Transverse colon (tissue), 4 donors: ENCODE data around the gene TIMM22. TPM values are rescaled to one million over a fixed set of nuclear protein-coding genes. Genes with fewer than 3 reads are reported as not detected.
A peak's percentile ranks its signal among the peaks of the same experiment; 100 is the strongest.
"Not testable (repeated sequence)": the region's sequence is repeated elsewhere in the genome, so short reads cannot be mapped to it uniquely, and the experiment has no call there.

ENCODE experiments used
- DNase-seq: peaks from one replicate; pipeline ENCODE4 v3.0.0-alpha.2; 2019
- H3K27ac ChIP-seq, 4 donors: fragments of 200-600 bp; sonication (generic); 2 replicates each; pipeline ENCODE4 v1.5.1; 2016 to 2018; ENCODE audit warnings: inconsistent platforms in 4 of 4
- H3K27me3 ChIP-seq: fragments of 200-600 bp; sonication (generic); 2 replicates; pipeline ENCODE4 v1.5.1; 2017; ENCODE audit warnings: inconsistent platforms
- H3K36me3 ChIP-seq, 4 donors: fragments of 200-600 bp; sonication (generic); 2 replicates each; pipeline ENCODE4 v1.5.1; 2017 to 2019; ENCODE audit warnings: inconsistent platforms in 4 of 4
- H3K4me1 ChIP-seq, 4 donors: fragments of 200-600 bp; sonication (generic); 2 replicates each; pipeline ENCODE4 v1.5.1; 2017 to 2020; ENCODE audit warnings: inconsistent platforms in 4 of 4
- H3K4me3 ChIP-seq, 4 donors: fragments of 200-600 bp; sonication (generic); 1 replicate in 1 of 4; 2 replicates in 3 of 4; pipeline versions ENCODE4 v1.5.1 to v1.6.1; 2017 to 2019; ENCODE audit warnings: inconsistent platforms in 4 of 4
- H3K9me3 ChIP-seq, 2 donors: fragments of 200-600 bp; sonication (generic); 2 replicates each; pipeline ENCODE4 v1.5.1; 2017 to 2019; ENCODE audit warnings: inconsistent platforms in 2 of 2
- EP300 ChIP-seq: sonication (generic); formaldehyde crosslinking; IDR thresholded peaks from one replicate; pipeline ENCODE4 v1.6.1; 2017; ENCODE audit warnings: antibody characterized with exemption, low read depth
- POLR2A ChIP-seq: fragments of 450-650 bp; IDR thresholded peaks from one replicate; pipeline ENCODE4 v1.6.1; 2016; ENCODE audit warnings: antibody characterized with exemption, mild to moderate bottlenecking, moderate library complexity
- POLR2AphosphoS5 ChIP-seq, 3 donors: sonication (generic); formaldehyde crosslinking; IDR thresholded peaks; one replicate each; pipeline ENCODE4 v1.6.1; 2016; ENCODE audit warnings: antibody characterized with exemption in 3 of 3
- WGBS, 2 donors: methylation state at CpG; one replicate each; pipeline ENCODE4 v1.1.5; 2018; ENCODE audit warnings: low coverage in 1 of 2; 5-methylcytosine and 5-hydroxymethylcytosine counted together
- in situ Hi-C, 4 donors: fragments of 200-750 bp; cut with MboI; loops; one replicate each; pipeline versions ENCODE4 v1.15.0 to v1.15.1; 2017; ENCODE audit warnings: low sequenced_read_pairs in 3 of 4, low pct_ligation_motif_present in 1 of 4, low pct_unique_long_range_greater_than_20kb in 1 of 4
- intact Hi-C: fragments of 100-400 bp; cut with DNase I; formaldehyde crosslinking; loops from one replicate; pipeline ENCODE4 v1.15.1; 2023; ENCODE audit warnings: low total_unique reads
- total RNA-seq, 4 donors: library from RNA; depleted of rRNA; stranded (reverse); fragments of >200 nt; gene quantifications; one replicate each; pipeline ENCODE4 v1.1.0, GENCODE V29; 2016
- TF ChIP-seq, protein P1 (sequence below), 5 experiments: fragments of 200-600 bp in 3 of 5; fragments of 450-650 bp in 2 of 5; sonication (generic) in 3 of 5; IDR thresholded peaks; 1 replicate in 2 of 5; 2 replicates in 3 of 5; pipeline ENCODE4 v1.5.1; 2016 to 2017; ENCODE audit warnings: antibody characterized with exemption in 5 of 5, inconsistent platforms in 3 of 5, mild to moderate bottlenecking in 2 of 5, moderate library complexity in 1 of 5

The TIMM22 gene
- total RNA-seq, 4 donors from 2014 or later: 10.5 to 17.6 (median 12.1) TPM

DNA sequence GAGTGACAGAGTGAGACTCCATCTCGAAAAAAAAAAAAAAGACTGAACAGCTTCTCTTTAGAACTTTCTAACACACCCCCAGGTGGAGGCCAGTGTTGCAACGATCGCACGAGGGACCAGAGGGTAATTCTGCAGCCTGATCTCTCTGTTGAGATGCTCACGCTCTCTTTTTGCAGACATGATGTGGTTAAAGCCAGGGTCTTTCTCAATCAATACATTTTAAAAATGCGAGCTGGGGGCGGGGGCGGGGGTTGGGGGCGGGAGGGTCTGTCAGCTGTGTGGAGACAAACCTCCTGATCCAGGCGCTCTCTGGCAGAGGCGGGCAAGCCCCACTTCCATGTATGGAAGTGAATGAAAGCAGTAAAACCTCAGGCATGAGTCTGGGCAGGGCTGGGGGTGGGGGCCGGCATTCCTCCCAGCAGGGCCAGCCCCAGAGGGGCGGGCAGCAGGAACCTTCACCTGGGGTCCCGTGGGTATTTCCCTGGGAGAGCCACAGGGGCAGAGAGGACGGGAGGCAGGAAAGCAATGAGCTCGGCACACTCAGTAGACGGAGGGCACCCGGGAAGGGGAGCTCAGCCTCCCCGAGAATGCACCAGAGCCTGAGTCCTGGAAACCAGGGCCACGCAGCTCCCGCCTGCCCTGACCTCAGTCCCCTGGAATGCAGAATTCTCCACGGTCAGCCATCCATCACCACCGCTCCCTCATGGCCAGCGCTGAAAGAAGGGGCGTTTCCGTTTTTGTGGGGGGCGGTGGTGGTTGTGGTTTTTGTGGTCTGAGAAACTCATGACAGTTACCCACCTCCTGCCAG is 45.4 kb upstream of the TIMM22 start:
- peak; percentile 40 for DNase-seq
- no peaks in the 10 kb centered on the region for H3K36me3 ChIP-seq
- peaks cover 0 to 25% (median 11%) of the 10 kb centered on the region in 4 donors for H3K4me1 ChIP-seq
- in situ Hi-C loops (no loop called here), intact Hi-C loops (no loop called here)
- peak overlapping the region; percentile 68 to 86 (median 80) for H3K27ac ChIP-seq
- H3K27me3 ChIP-seq: no peaks in the 10 kb centered on the region
- TF ChIP-seq, protein P1, sequence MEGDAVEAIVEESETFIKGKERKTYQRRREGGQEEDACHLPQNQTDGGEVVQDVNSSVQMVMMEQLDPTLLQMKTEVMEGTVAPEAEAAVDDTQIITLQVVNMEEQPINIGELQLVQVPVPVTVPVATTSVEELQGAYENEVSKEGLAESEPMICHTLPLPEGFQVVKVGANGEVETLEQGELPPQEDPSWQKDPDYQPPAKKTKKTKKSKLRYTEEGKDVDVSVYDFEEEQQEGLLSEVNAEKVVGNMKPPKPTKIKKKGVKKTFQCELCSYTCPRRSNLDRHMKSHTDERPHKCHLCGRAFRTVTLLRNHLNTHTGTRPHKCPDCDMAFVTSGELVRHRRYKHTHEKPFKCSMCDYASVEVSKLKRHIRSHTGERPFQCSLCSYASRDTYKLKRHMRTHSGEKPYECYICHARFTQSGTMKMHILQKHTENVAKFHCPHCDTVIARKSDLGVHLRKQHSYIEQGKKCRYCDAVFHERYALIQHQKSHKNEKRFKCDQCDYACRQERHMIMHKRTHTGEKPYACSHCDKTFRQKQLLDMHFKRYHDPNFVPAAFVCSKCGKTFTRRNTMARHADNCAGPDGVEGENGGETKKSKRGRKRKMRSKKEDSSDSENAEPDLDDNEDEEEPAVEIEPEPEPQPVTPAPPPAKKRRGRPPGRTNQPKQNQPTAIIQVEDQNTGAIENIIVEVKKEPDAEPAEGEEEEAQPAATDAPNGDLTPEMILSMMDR (IDR thresholded peaks at IDR 0.05): no peak
- TF ChIP-seq POLR2A (no peak), EP300 (no peak), POLR2AphosphoS5 (IDR thresholded peaks at IDR 0.05) (no peak)
- WGBS, 2 donors: 12 to 33% methylated on average over 3 to 27 of the region's 27 CpGs
- no peak overlapping the region for H3K4me3 ChIP-seq
- no peaks in the 10 kb centered on the region for H3K9me3 ChIP-seq

DNA sequence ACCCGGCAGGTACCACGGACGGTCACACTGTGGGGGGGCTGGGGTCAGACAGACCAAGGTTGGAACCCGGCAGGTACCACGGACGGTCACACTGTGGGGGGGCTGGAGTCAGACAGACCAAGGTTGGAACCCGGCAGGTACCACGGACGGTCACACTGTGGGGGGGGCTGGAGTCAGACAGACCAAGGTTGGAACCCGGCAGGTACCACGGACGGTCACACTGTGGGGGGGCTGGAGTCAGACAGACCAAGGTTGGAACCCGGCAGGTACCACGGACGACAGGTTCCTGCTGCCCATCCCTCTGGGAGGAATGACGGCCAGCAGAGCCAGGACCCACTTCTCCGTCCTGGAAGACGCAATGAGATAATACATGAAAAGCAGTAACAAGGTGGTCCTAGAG is 44.3 kb upstream of the TIMM22 start:
- in situ Hi-C loops, H3K4me3 ChIP-seq, H3K27me3 ChIP-seq, DNase-seq, H3K9me3 ChIP-seq, H3K36me3 ChIP-seq, intact Hi-C loops: not testable (repeated sequence)
- H3K4me1 ChIP-seq: peaks cover 0 to 25% (median 13%) of the 10 kb centered on the region in 4 donors
- 89% methylated on average over 15 of the region's 18 CpGs; no CpG with 5 or more reads in 1 of the 2 donors for WGBS, 2 donors
- peak overlapping the region in 2 of 4 donors; percentile 81 to 83 for H3K27ac ChIP-seq

DNA sequence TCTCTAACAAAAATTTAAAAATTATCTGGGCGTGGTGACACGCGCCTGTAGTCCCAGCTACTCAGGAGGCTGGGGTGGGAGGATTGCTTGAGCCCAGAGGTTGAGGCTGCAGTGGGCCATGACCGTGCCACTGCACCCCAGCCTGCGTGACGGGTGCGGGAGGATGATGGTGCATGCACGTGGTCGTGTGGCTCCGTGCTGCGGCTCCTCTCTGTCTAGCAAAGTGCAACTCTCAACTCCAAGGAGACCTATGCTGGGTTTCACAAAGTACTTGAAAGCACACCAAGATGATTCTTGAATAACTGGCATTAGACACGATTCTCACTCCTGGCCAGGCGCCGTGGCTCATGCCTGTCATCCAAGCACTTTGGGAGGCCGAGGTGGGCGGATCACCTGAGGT is 43.2 kb upstream of the TIMM22 start:
- Histone ChIP-seq H3K4me3 (no peak overlapping the region), H3K27ac (peak overlapping the region; percentile 60 to 83 (median 74)), H3K36me3 (no peaks in the 10 kb centered on the region), H3K27me3 (no peaks in the 10 kb centered on the region), H3K9me3 (no peaks in the 10 kb centered on the region), H3K4me1 (peaks cover 0 to 25% (median 11%) of the 10 kb centered on the region in 4 donors)
- in situ Hi-C loops (no loop called here), intact Hi-C loops (no loop called here)
- no peak for TF ChIP-seq POLR2A
- TF ChIP-seq, protein P1 (IDR thresholded peaks at IDR 0.05): no peak
- TF ChIP-seq POLR2AphosphoS5 (IDR thresholded peaks at IDR 0.05): no peak
- no peak for TF ChIP-seq EP300
- WGBS, 2 donors: 82% methylated on average over 16 of the region's 16 CpGs; no CpG with 5 or more reads in 1 of the 2 donors
- no peak for DNase-seq

DNA sequence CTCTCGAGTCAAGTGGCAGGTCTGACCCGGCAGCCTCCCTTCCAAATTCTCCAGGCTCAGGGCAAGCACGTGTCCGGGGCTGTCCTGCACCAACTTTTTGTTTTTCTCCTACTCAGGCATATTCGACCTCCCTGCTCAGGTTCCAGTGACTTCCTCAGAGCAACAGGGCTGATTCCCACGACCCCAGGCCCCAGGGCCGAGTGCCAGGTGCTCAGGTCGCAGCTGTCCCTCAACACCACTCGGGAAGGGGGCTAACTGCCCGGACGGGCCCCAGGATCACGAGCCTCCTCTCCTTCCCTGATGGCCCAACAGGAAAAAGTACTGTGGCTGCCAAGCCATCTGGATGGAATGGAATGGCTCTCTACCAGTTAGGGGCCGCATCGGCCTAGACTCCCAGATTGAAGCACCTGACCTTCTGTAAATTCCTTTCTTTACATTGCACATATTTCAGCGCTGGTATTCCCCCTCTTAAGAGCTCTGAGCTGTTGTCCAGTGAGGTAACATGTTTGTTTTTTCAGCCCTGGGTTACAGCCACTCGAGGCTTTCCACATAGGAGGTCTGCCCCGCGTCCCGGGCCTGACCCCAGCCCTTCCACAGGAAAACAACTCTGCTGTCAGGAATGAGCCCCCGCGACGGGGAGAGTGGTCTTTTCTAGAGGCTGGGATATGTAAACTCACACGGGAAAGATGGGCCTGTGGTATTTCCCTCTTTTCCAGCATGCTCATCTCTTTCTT is 42.3 kb upstream of the TIMM22 start:
- Histone ChIP-seq H3K27ac (peak overlapping the region; percentile 60 to 83 (median 74)), H3K4me1 (peaks cover 0 to 25% (median 11%) of the 10 kb centered on the region in 4 donors), H3K36me3 (no peaks in the 10 kb centered on the region), H3K4me3 (no peak overlapping the region), H3K9me3 (no peaks in the 10 kb centered on the region), H3K27me3 (no peaks in the 10 kb centered on the region)
- intact Hi-C loops: no loop called here
- DNase-seq: no peak
- TF ChIP-seq POLR2A: no peak
- TF ChIP-seq EP300: no peak
- TF ChIP-seq, protein P1 (IDR thresholded peaks at IDR 0.05): no peak
- peak in 1 of 3 donors; percentile 27 for TF ChIP-seq POLR2AphosphoS5 (IDR thresholded peaks at IDR 0.05)
- in situ Hi-C loops: no loop called here
- WGBS, 2 donors: 46 to 51% methylated on average over 3 to 23 of the region's 23 CpGs
